ENCODE measurements around the gene TMEM117.

DNA sequence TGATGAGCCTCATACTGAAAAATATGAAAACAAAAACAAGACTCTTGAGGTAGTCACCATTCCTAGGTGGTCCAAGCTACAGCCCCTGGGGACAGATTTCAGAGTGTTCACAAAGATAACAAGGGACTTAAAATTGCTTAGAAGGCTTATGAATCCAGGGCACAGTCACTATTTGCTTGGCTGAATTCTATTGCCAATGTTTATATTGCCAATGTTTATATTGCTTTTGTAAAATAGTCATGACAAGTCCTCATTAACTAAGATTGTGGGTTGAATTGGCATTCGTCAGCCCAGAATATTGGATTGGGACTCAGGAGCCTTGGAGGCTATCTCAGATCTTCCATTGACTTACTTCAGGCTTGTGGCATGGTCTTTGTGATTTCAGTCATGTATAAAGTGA, 6.4 kb downstream of the TMEM117 start:
- no peak for TF ChIP-seq CTCF (IDR thresholded peaks at IDR 0.05)
- no peak for TF ChIP-seq POLR2A (IDR thresholded peaks at IDR 0.05)

All from sigmoid colon (tissue), 3 donors.